HCT116 (cell line): ENCODE data around the gene LSAMP.

Experiments
- CEBPB ChIP-seq: IDR thresholded peaks from 2 replicates; pipeline ENCODE4 v1.6.1; 2012; ENCODE audit warnings: low read depth
- EGR1 ChIP-seq: IDR thresholded peaks from 2 replicates; pipeline ENCODE4 v1.6.1; 2012; ENCODE audit warnings: low read depth
- EZH2 ChIP-seq: fragments of 200-600 bp; sonication (generic); IDR thresholded peaks from 2 replicates; pipeline ENCODE4 v1.6.1; 2017; ENCODE audit warnings: antibody characterized with exemption, mixed run types
- POLR2A ChIP-seq: IDR thresholded peaks from 2 replicates; pipeline ENCODE4 v1.7.0; 2011; ENCODE audit warnings: borderline replicate concordance; ENCODE audit not compliant: insufficient read depth, insufficient read length; ENCODE audit errors: extremely low read depth
- POLR2AphosphoS5 ChIP-seq: IDR thresholded peaks from 2 replicates; pipeline ENCODE4 v1.6.1; 2011; ENCODE audit warnings: mild to moderate bottlenecking, low read depth, low read length, moderate library complexity
- SP1 ChIP-seq: IDR thresholded peaks from 2 replicates; pipeline ENCODE4 v1.6.1; 2012; ENCODE audit warnings: low read depth
- YY1 ChIP-seq: IDR thresholded peaks from 2 replicates; pipeline ENCODE4 v1.6.1; 2011; ENCODE audit warnings: low read length, low read depth, moderate library complexity, mild to moderate bottlenecking; ENCODE audit not compliant: insufficient replicate concordance; ENCODE audit errors: extremely low read depth
- ZFX ChIP-seq: fragments of 450-650 bp; IDR thresholded peaks from 2 replicates; pipeline ENCODE4 v1.6.1; 2017
- TF ChIP-seq, protein P1 (sequence below), 3 experiments: fragments of 200-600 bp in 1 of 3; sonication (generic) in 1 of 3; IDR thresholded peaks in 2 of 3; conservative IDR thresholded peaks in 1 of 3; 2 replicates each; pipeline ENCODE4 v1.5.1; 2012 to 2017; ENCODE audit warnings: low read depth in 2 of 3, low read length in 2 of 3, antibody characterized with exemption in 1 of 3, borderline replicate concordance in 1 of 3, control low read depth in 1 of 3, mild to moderate bottlenecking in 1 of 3, mixed read lengths in 1 of 3, mixed run types in 1 of 3, moderate library complexity in 1 of 3; ENCODE audit not compliant: insufficient read depth in 1 of 3
- TF ChIP-seq, protein P2 (sequence below): IDR thresholded peaks from 2 replicates; pipeline ENCODE4 v1.6.1; 2012; ENCODE audit warnings: low read depth
- TF ChIP-seq, protein P3 (sequence below): IDR thresholded peaks from 2 replicates; pipeline ENCODE4 v1.6.1; 2012

GRCh38 chr3:116405231-116405630, 40.1 kb downstream of the LSAMP start:
- TF ChIP-seq, protein P1, sequence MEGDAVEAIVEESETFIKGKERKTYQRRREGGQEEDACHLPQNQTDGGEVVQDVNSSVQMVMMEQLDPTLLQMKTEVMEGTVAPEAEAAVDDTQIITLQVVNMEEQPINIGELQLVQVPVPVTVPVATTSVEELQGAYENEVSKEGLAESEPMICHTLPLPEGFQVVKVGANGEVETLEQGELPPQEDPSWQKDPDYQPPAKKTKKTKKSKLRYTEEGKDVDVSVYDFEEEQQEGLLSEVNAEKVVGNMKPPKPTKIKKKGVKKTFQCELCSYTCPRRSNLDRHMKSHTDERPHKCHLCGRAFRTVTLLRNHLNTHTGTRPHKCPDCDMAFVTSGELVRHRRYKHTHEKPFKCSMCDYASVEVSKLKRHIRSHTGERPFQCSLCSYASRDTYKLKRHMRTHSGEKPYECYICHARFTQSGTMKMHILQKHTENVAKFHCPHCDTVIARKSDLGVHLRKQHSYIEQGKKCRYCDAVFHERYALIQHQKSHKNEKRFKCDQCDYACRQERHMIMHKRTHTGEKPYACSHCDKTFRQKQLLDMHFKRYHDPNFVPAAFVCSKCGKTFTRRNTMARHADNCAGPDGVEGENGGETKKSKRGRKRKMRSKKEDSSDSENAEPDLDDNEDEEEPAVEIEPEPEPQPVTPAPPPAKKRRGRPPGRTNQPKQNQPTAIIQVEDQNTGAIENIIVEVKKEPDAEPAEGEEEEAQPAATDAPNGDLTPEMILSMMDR (IDR thresholded peaks at IDR 0.05 in 2 of 3, conservative IDR thresholded peaks at IDR 0.05 in 1 of 3; ENCODE audit: borderline replicate concordance in 1 of 3, insufficient read depth in 1 of 3, low read depth in 2 of 3, low read length in 2 of 3) = no peak
- TF ChIP-seq POLR2AphosphoS5 (no peak), EZH2 (no peak), POLR2A (no peak), CEBPB (no peak), YY1 (no peak), ZFX (no peak), SP1 (no peak), EGR1 (no peak)
- TF ChIP-seq, protein P2, sequence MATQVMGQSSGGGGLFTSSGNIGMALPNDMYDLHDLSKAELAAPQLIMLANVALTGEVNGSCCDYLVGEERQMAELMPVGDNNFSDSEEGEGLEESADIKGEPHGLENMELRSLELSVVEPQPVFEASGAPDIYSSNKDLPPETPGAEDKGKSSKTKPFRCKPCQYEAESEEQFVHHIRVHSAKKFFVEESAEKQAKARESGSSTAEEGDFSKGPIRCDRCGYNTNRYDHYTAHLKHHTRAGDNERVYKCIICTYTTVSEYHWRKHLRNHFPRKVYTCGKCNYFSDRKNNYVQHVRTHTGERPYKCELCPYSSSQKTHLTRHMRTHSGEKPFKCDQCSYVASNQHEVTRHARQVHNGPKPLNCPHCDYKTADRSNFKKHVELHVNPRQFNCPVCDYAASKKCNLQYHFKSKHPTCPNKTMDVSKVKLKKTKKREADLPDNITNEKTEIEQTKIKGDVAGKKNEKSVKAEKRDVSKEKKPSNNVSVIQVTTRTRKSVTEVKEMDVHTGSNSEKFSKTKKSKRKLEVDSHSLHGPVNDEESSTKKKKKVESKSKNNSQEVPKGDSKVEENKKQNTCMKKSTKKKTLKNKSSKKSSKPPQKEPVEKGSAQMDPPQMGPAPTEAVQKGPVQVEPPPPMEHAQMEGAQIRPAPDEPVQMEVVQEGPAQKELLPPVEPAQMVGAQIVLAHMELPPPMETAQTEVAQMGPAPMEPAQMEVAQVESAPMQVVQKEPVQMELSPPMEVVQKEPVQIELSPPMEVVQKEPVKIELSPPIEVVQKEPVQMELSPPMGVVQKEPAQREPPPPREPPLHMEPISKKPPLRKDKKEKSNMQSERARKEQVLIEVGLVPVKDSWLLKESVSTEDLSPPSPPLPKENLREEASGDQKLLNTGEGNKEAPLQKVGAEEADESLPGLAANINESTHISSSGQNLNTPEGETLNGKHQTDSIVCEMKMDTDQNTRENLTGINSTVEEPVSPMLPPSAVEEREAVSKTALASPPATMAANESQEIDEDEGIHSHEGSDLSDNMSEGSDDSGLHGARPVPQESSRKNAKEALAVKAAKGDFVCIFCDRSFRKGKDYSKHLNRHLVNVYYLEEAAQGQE = no peak
- TF ChIP-seq, protein P3, sequence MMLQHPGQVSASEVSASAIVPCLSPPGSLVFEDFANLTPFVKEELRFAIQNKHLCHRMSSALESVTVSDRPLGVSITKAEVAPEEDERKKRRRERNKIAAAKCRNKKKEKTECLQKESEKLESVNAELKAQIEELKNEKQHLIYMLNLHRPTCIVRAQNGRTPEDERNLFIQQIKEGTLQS = no peak
